HepG2 (cell line): ENCODE data around the gene HECTD4. TPM values are rescaled to one million over a fixed set of nuclear protein-coding genes. Genes with fewer than 3 reads are reported as not detected.

Source experiments
- BHLHE40 ChIP-seq: IDR thresholded peaks from 2 replicates; pipeline ENCODE4 v1.6.1; 2011; ENCODE audit warnings: low read length, improper control_type of control experiment
- DNMT3B ChIP-seq: conservative IDR thresholded peaks from 2 replicates; pipeline ENCODE4 v1.6.1; 2016; ENCODE audit warnings: missing biosample characterization, control low read depth
- EHMT2 ChIP-seq: fragments of 200-600 bp; sonication (generic); IDR thresholded peaks from 2 replicates; pipeline ENCODE4 v1.7.0; 2017; ENCODE audit warnings: antibody characterized with exemption, low read depth, low read length, borderline replicate concordance
- MATR3 ChIP-seq: sonication (generic); formaldehyde crosslinking; IDR thresholded peaks from 2 replicates; pipeline ENCODE4 v1.4.0; 2020; ENCODE audit warnings: missing genetic modification reagents
- PRMT3 ChIP-seq: sonication (generic); formaldehyde crosslinking; IDR thresholded peaks from 2 replicates; pipeline ENCODE4 v1.8.1; 2022; ENCODE audit warnings: low read depth, mild to moderate bottlenecking, moderate library complexity, missing genetic modification reagents, borderline replicate concordance
- ZNF24 ChIP-seq: fragments of 450-650 bp; IDR thresholded peaks from 2 replicates; pipeline ENCODE4 v1.6.1; 2017; ENCODE audit warnings: antibody characterized with exemption, mild to moderate bottlenecking
- ZNF34 ChIP-seq: sonication (generic); formaldehyde crosslinking; IDR thresholded peaks from 2 replicates; pipeline ENCODE4 v1.4.0; 2020; ENCODE audit warnings: mild to moderate bottlenecking, missing genetic modification reagents, borderline replicate concordance
- ZNF782 ChIP-seq: sonication (generic); formaldehyde crosslinking; IDR thresholded peaks from 2 replicates; pipeline ENCODE4 v1.4.0; 2020; ENCODE audit warnings: missing genetic modification reagents, mild to moderate bottlenecking, borderline replicate concordance
- ZSCAN21 ChIP-seq: sonication (generic); formaldehyde crosslinking; IDR thresholded peaks from 2 replicates; pipeline ENCODE4 v1.8.0; 2022; ENCODE audit warnings: mild to moderate bottlenecking, missing genetic modification reagents, moderate library complexity, borderline replicate concordance
- polyA plus RNA-seq, 8 experiments: library from polyadenylated mRNA; depleted of rRNA in 3 of 8; stranded (reverse) in 7 of 8; unstranded in 1 of 8; fragments of >200 nt; fragmentation: Illumina TruSeq in 4 of 8; extraction: Trizol in 4 of 8; gene quantifications; 2 replicates each; pipeline versions ENCODE4 v1.2.1 to v1.2.3, GENCODE V29; 2011 to 2016; ENCODE audit warnings: low read depth in 4 of 8, missing spikeins in 1 of 8, mixed read lengths in 1 of 8; ENCODE audit not compliant: insufficient read depth in 1 of 8
- total RNA-seq, 5 experiments: library from RNA; depleted of rRNA; stranded (reverse); fragments of >200 nt; fragmentation: Illumina TruSeq; extraction: Trizol; gene quantifications; 2 replicates each; pipeline ENCODE4 v1.2.3, GENCODE V29; 2016; ENCODE audit warnings: low read depth in 1 of 5
- TF ChIP-seq, protein P1 (sequence below), 2 experiments: fragments of 450-650 bp in 1 of 2; sonication (generic) in 1 of 2; formaldehyde crosslinking in 1 of 2; IDR thresholded peaks; 2 replicates each; pipeline versions ENCODE4 v1.6.1 to v1.8.0; 2016 to 2022; ENCODE audit warnings: antibody characterized with exemption in 1 of 2, mild to moderate bottlenecking in 1 of 2, missing genetic modification reagents in 1 of 2
- TF ChIP-seq, protein P2 (sequence below): sonication (generic); formaldehyde crosslinking; IDR thresholded peaks from 2 replicates; pipeline ENCODE4 v1.4.0; 2020; ENCODE audit warnings: mild to moderate bottlenecking, missing genetic modification reagents
- TF ChIP-seq, protein P3 (sequence below): sonication (generic); formaldehyde crosslinking; IDR thresholded peaks from 2 replicates; pipeline ENCODE4 v1.4.0; 2020; ENCODE audit warnings: missing genetic modification reagents
- TF ChIP-seq, protein P4 (sequence below): IDR thresholded peaks from 2 replicates; pipeline ENCODE4 v1.6.1; 2016; ENCODE audit warnings: control low read depth

Gene HECTD4
- total and polyA plus RNA-seq, 2 of the 13 experiments (the other 11 are each of a cell fraction or from before 2014, with no cell fraction given): 9.0 to 11.4 TPM

DNA sequence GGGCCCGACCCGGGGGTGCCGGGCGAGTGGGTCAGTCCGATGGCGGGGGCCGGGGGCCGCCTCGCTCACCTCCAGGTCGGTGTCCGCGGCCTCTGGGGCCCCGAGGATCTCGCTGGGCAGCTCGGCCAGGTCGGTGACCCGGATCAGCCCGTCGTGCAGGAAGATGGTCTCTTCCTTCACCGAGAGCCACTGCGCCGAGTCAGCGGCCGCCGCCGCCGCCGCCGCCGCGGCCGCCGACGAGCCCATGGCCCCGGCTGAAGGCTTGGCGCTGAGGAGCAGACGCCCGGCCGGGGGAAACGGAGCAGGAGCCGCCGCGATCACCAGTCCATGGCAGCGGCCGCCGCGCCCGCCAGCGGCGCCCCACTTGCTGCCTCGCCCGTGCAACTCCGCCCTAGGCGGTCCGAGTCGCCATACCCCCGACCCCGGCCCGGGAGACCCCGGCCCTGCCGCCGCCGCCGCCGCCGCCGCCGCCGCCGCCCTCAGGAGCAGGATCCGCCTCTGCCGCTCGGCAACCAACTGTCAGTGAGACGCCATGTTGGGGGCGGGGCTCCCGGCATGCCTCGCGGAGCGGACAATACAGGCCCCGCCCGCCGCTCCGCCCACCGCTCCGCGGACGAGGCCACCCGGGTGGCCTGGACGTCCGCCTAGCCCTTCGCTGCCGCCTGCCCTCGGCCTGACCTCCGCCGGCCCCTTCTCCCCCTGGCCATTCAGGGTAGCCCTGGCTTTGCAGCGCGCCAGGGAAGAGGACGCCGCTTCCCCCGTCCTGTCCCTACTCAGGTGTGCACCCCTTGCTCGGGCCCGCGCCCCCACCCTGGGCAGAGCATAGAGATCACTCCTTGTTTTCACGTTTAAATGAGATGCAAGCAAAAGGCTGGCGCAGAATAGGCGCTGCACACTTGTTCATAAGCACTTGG, at the start of gene HECTD4 (continued):
- TF ChIP-seq, protein P1, sequence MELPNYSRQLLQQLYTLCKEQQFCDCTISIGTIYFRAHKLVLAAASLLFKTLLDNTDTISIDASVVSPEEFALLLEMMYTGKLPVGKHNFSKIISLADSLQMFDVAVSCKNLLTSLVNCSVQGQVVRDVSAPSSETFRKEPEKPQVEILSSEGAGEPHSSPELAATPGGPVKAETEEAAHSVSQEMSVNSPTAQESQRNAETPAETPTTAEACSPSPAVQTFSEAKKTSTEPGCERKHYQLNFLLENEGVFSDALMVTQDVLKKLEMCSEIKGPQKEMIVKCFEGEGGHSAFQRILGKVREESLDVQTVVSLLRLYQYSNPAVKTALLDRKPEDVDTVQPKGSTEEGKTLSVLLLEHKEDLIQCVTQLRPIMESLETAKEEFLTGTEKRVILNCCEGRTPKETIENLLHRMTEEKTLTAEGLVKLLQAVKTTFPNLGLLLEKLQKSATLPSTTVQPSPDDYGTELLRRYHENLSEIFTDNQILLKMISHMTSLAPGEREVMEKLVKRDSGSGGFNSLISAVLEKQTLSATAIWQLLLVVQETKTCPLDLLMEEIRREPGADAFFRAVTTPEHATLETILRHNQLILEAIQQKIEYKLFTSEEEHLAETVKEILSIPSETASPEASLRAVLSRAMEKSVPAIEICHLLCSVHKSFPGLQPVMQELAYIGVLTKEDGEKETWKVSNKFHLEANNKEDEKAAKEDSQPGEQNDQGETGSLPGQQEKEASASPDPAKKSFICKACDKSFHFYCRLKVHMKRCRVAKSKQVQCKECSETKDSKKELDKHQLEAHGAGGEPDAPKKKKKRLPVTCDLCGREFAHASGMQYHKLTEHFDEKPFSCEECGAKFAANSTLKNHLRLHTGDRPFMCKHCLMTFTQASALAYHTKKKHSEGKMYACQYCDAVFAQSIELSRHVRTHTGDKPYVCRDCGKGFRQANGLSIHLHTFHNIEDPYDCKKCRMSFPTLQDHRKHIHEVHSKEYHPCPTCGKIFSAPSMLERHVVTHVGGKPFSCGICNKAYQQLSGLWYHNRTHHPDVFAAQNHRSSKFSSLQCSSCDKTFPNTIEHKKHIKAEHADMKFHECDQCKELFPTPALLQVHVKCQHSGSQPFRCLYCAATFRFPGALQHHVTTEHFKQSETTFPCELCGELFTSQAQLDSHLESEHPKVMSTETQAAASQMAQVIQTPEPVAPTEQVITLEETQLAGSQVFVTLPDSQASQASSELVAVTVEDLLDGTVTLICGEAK (IDR thresholded peaks at IDR 0.05): no peak
- TF ChIP-seq, protein P1 (CRISPR knock-in tag; IDR thresholded peaks at IDR 0.05): peak; percentile 83
- TF ChIP-seq, protein P2, sequence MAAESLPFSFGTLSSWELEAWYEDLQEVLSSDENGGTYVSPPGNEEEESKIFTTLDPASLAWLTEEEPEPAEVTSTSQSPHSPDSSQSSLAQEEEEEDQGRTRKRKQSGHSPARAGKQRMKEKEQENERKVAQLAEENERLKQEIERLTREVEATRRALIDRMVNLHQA (CRISPR knock-in tag): no peak
- TF ChIP-seq, protein P3, sequence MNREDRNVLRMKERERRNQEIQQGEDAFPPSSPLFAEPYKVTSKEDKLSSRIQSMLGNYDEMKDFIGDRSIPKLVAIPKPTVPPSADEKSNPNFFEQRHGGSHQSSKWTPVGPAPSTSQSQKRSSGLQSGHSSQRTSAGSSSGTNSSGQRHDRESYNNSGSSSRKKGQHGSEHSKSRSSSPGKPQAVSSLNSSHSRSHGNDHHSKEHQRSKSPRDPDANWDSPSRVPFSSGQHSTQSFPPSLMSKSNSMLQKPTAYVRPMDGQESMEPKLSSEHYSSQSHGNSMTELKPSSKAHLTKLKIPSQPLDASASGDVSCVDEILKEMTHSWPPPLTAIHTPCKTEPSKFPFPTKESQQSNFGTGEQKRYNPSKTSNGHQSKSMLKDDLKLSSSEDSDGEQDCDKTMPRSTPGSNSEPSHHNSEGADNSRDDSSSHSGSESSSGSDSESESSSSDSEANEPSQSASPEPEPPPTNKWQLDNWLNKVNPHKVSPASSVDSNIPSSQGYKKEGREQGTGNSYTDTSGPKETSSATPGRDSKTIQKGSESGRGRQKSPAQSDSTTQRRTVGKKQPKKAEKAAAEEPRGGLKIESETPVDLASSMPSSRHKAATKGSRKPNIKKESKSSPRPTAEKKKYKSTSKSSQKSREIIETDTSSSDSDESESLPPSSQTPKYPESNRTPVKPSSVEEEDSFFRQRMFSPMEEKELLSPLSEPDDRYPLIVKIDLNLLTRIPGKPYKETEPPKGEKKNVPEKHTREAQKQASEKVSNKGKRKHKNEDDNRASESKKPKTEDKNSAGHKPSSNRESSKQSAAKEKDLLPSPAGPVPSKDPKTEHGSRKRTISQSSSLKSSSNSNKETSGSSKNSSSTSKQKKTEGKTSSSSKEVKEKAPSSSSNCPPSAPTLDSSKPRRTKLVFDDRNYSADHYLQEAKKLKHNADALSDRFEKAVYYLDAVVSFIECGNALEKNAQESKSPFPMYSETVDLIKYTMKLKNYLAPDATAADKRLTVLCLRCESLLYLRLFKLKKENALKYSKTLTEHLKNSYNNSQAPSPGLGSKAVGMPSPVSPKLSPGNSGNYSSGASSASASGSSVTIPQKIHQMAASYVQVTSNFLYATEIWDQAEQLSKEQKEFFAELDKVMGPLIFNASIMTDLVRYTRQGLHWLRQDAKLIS (CRISPR knock-in tag): no peak
- TF ChIP-seq EHMT2: no peak
- TF ChIP-seq, protein P4, sequence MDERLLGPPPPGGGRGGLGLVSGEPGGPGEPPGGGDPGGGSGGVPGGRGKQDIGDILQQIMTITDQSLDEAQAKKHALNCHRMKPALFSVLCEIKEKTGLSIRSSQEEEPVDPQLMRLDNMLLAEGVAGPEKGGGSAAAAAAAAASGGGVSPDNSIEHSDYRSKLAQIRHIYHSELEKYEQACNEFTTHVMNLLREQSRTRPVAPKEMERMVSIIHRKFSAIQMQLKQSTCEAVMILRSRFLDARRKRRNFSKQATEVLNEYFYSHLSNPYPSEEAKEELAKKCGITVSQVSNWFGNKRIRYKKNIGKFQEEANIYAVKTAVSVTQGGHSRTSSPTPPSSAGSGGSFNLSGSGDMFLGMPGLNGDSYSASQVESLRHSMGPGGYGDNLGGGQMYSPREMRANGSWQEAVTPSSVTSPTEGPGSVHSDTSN (CRISPR knock-in tag): no peak
- no peak for TF ChIP-seq DNMT3B
- TF ChIP-seq ZNF34 (CRISPR knock-in tag): no peak
- TF ChIP-seq BHLHE40: no peak
- TF ChIP-seq ZNF24: no peak
- TF ChIP-seq ZNF782 (CRISPR knock-in tag): no peak
- peak; percentile 66; the same call in 1 of the 2 replicates for TF ChIP-seq ZSCAN21 (CRISPR knock-in tag)
- TF ChIP-seq MATR3 (CRISPR knock-in tag): no peak
- peak; percentile 50; the same call in 1 of the 2 replicates for TF ChIP-seq PRMT3 (CRISPR knock-in tag)
